H9 (cell line): Measurements from ENCODE around the gene SH2D6. TPM values are rescaled to one million over a fixed set of nuclear protein-coding genes. Genes with fewer than 3 reads are reported as not detected.
A peak's percentile ranks its signal among the peaks of the same experiment; 100 is the strongest.

Experiments used
- DNase-seq: peaks from one replicate; pipeline ENCODE4 v3.0.0-alpha.2; 2017
- H2AFZ ChIP-seq: one replicate; pipeline ENCODE4 v1.6.1; 2013; ENCODE audit warnings: mild to moderate bottlenecking, low read length, control low read depth, moderate library complexity
- H2AK5ac ChIP-seq: 2 replicates; pipeline ENCODE4 v1.6.1; 2013; ENCODE audit warnings: low read length, control low read depth, mixed read lengths; ENCODE audit not compliant: insufficient read length
- H2BK120ac ChIP-seq: one replicate; pipeline ENCODE4 v1.6.1; 2013; ENCODE audit warnings: low read depth, mild to moderate bottlenecking, low read length, control low read depth, inconsistent platforms; ENCODE audit not compliant: poor library complexity, severe bottlenecking
- H2BK12ac ChIP-seq: 2 replicates; pipeline ENCODE4 v1.6.1; 2013; ENCODE audit warnings: low read length, control low read depth, mixed read lengths, low read depth; ENCODE audit not compliant: insufficient read length
- H2BK15ac ChIP-seq: 2 replicates; pipeline ENCODE4 v1.6.1; 2013; ENCODE audit warnings: low read depth, low read length, control low read depth
- H2BK20ac ChIP-seq: one replicate; pipeline ENCODE4 v1.6.1; 2013; ENCODE audit warnings: low read depth, mild to moderate bottlenecking, low read length, control low read depth, inconsistent platforms; ENCODE audit not compliant: poor library complexity, severe bottlenecking
- H2BK5ac ChIP-seq: 2 replicates; pipeline ENCODE4 v1.6.1; 2013; ENCODE audit warnings: low read length, control low read depth, mixed read lengths; ENCODE audit not compliant: insufficient read length
- H3K14ac ChIP-seq: 2 replicates; pipeline ENCODE4 v1.6.1; 2013; ENCODE audit warnings: low read length, control low read depth; ENCODE audit not compliant: insufficient read depth
- H3K18ac ChIP-seq: 2 replicates; pipeline ENCODE4 v1.6.1; 2013; ENCODE audit warnings: low read depth, mild to moderate bottlenecking, mixed read lengths, low read length, control low read depth; ENCODE audit not compliant: insufficient read length
- H3K23ac ChIP-seq: 2 replicates; pipeline ENCODE4 v1.6.1; 2013; ENCODE audit warnings: low read length, control low read depth, mixed read lengths, low read depth; ENCODE audit not compliant: insufficient read length
- H3K23me2 ChIP-seq: 2 replicates; pipeline ENCODE4 v1.6.1; 2013; ENCODE audit warnings: low read depth, mild to moderate bottlenecking, mixed read lengths, low read length, control low read depth; ENCODE audit not compliant: insufficient read length, poor library complexity, severe bottlenecking
- H3K27ac ChIP-seq: 2 replicates; pipeline ENCODE4 v1.5.1; 2013; ENCODE audit warnings: low read length, control low read depth, mixed read lengths, low read depth; ENCODE audit not compliant: insufficient read length
- H3K27me3 ChIP-seq: 2 replicates; pipeline ENCODE4 v1.6.1; 2013; ENCODE audit warnings: low read length, control low read depth, inconsistent platforms; ENCODE audit not compliant: insufficient read depth
- H3K4ac ChIP-seq: 2 replicates; pipeline ENCODE4 v1.6.1; 2013; ENCODE audit warnings: low read depth, mild to moderate bottlenecking, control low read depth, inconsistent platforms, low read length, moderate library complexity
- H3K4me1 ChIP-seq: 2 replicates; pipeline ENCODE4 v1.6.1; 2013; ENCODE audit warnings: low read length, control low read depth, inconsistent platforms; ENCODE audit not compliant: insufficient read depth
- H3K4me2 ChIP-seq: 2 replicates; pipeline ENCODE4 v1.6.1; 2013; ENCODE audit warnings: low read length, control low read depth, mixed read lengths; ENCODE audit not compliant: insufficient read length, insufficient read depth
- H3K56ac ChIP-seq: 2 replicates; pipeline ENCODE4 v1.6.1; 2013; ENCODE audit warnings: low read depth, mild to moderate bottlenecking, mixed read lengths, low read length, control low read depth; ENCODE audit not compliant: insufficient read length
- H3K79me1 ChIP-seq: 2 replicates; pipeline ENCODE4 v1.6.1; 2013; ENCODE audit warnings: low read depth, mild to moderate bottlenecking, moderate library complexity, low read length, control low read depth, inconsistent platforms; ENCODE audit not compliant: insufficient read depth, poor library complexity, severe bottlenecking
- H3K79me2 ChIP-seq: 2 replicates; pipeline ENCODE4 v1.6.1; 2013; ENCODE audit warnings: low read length, control low read depth, inconsistent platforms; ENCODE audit not compliant: insufficient read depth
- H3K9ac ChIP-seq: 2 replicates; pipeline ENCODE4 v1.6.1; 2013; ENCODE audit warnings: low read length, control low read depth, mixed read lengths; ENCODE audit not compliant: insufficient read length; ENCODE audit errors: extremely low read depth
- H3K9me3 ChIP-seq: one replicate; pipeline ENCODE4 v1.6.1; 2013; ENCODE audit warnings: low read depth, low read length, inconsistent platforms; ENCODE audit not compliant: control insufficient read depth
- H3T11ph ChIP-seq: one replicate; pipeline ENCODE4 v1.6.1; 2013; ENCODE audit warnings: mild to moderate bottlenecking, low read length, control low read depth, inconsistent platforms
- H4K20me1 ChIP-seq: one replicate; pipeline ENCODE4 v1.6.1; 2013; ENCODE audit not compliant: control insufficient read depth, insufficient read length, insufficient read depth
- H4K5ac ChIP-seq: 2 replicates; pipeline ENCODE4 v1.6.1; 2013; ENCODE audit warnings: low read depth, mild to moderate bottlenecking, mixed read lengths, low read length, control low read depth; ENCODE audit not compliant: insufficient read length
- H4K8ac ChIP-seq: replicated peaks from 2 replicates; pipeline ENCODE4 v1.6.1; 2013; ENCODE audit warnings: low read length, control low read depth, mixed read lengths, low read depth; ENCODE audit not compliant: insufficient read length
- H4K91ac ChIP-seq: 2 replicates; pipeline ENCODE4 v1.6.1; 2013; ENCODE audit warnings: low read depth, mild to moderate bottlenecking, moderate library complexity, mixed read lengths, low read length, control low read depth; ENCODE audit not compliant: insufficient read length
- H3K27ac Mint-ChIP-seq, 3 experiments: 2 replicates in 2 of 3; 3 replicates in 1 of 3; pipeline ENCODE4 v1.8.0; 2020 to 2021; ENCODE audit warnings: mixed read lengths in 3 of 3, mild to moderate bottlenecking in 1 of 3, moderate library complexity in 1 of 3
- H3K27me3 Mint-ChIP-seq: 2 replicates; pipeline ENCODE4 v1.8.0; 2021; ENCODE audit warnings: low read depth, mild to moderate bottlenecking, moderate library complexity, mixed read lengths
- H3K36me3 Mint-ChIP-seq, 3 experiments: 2 replicates in 2 of 3; 3 replicates in 1 of 3; pipeline ENCODE4 v1.8.0; 2020 to 2021; ENCODE audit warnings: low read depth in 3 of 3, mixed read lengths in 3 of 3; ENCODE audit not compliant: insufficient read depth in 1 of 3
- H3K4me1 Mint-ChIP-seq, 2 experiments: 2 replicates each; pipeline ENCODE4 v1.8.0; 2020; ENCODE audit warnings: mixed read lengths in 2 of 2
- H3K4me3 Mint-ChIP-seq, 2 experiments: 2 replicates in 1 of 2; 3 replicates in 1 of 2; pipeline ENCODE4 v1.8.0; 2020 to 2021; ENCODE audit warnings: mild to moderate bottlenecking in 2 of 2, mixed read lengths in 2 of 2, moderate library complexity in 1 of 2
- H3K9me3 Mint-ChIP-seq, 2 experiments: 2 replicates in 1 of 2; 3 replicates in 1 of 2; pipeline ENCODE4 v1.8.0; 2020; ENCODE audit warnings: mild to moderate bottlenecking in 2 of 2, mixed read lengths in 2 of 2, moderate library complexity in 1 of 2
- WGBS: extraction: QIAGEN DNeasy Blood & Tissue Kit; methylation state at CpG from one replicate; pipeline ENCODE4 v1.1.7; 2013; ENCODE audit warnings: missing lambda C conversion rate, low lambda C conversion rate, mixed read lengths; ENCODE audit not compliant: insufficient read length; ENCODE audit errors: extremely low coverage; 5-methylcytosine and 5-hydroxymethylcytosine counted together
- total RNA-seq: library from RNA; stranded (reverse); gene quantifications from 2 replicates; pipeline ENCODE4 v1.2.1, GENCODE V29; 2021
- TF ChIP-seq, protein P1 (sequence below): fragments of 200-600 bp; sonication (generic); conservative IDR thresholded peaks from 3 replicates; pipeline ENCODE4 v1.8.0; 2021; ENCODE audit warnings: antibody characterized with exemption, mild to moderate bottlenecking

The SH2D6 gene
- total RNA-seq, 1 experiment from 2014 or later = 0.61 TPM

DNA sequence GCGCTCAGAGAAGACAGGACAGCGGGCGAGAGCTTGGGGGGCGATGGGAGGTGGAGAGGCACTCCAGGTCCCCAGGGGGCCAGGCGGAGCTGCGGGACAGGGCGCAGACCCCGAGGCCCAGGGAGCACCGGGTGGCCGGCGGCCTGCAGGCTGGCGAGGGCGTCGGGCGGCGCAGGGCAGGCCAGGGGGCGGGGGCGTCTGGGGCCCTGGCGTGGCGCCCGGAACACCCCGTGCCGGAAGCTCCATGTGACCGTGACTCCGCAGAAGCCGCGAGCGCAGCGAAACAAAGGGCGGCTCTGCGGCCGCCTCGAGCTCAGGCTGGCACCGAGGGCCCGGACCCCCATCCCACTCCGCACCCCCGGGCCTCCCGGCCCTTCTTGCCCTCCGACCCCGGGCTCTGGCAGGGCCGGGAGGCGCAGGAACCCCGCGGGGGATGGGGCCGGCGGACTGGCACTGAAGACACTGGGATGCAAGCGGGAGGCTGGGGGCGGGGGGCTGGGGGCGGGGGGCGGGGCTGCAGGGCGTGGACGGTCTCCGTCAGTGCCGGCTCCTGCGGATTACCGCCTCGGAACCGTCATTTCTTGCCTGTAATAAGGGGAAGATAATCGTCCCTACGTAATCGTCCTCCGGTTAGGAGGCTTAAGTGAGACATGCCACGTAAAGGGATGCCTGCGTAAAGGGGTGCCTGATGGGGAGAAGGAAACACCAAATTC is 19.1 kb downstream of the SH2D6 start:
- no peaks in the 10 kb centered on the region; a peak in 2 of 5 replicates for H3K9me3 Mint-ChIP-seq
- H3K4me1 ChIP-seq = peaks cover 7% of the 10 kb centered on the region; the same call in 1 of the 2 replicates

More for the DNA sequence above, 19.1 kb downstream of the SH2D6 start:
- Histone ChIP-seq H2BK5ac (no peak overlapping the region), H3K56ac (no peak overlapping the region), H4K91ac (no peak overlapping the region), H2AFZ (no peak overlapping the region), H3K9ac (peak overlapping the region; percentile 5), H3K23ac (no peak overlapping the region), H3K18ac (peak overlapping the region; percentile 90), H2BK120ac (peak overlapping the region; percentile 82), H2AK5ac (no peak overlapping the region), H3T11ph (no peak overlapping the region), H3K79me2 (no peaks in the 10 kb centered on the region), H4K8ac (no peak overlapping the region), H2BK12ac (peak overlapping the region; percentile 77), H3K14ac (peak overlapping the region; percentile 95), H4K20me1 (no peaks in the 10 kb centered on the region), H4K5ac (no peak overlapping the region), H3K9me3 (no peaks in the 10 kb centered on the region), H3K27me3 (no peaks in the 10 kb centered on the region; the same call in 1 of the 2 replicates), H3K4ac (peak overlapping the region; percentile 12; the same call in 1 of the 2 replicates), H2BK15ac (no peak overlapping the region), H3K79me1 (no peaks in the 10 kb centered on the region), H3K23me2 (peaks cover 3% of the 10 kb centered on the region), H3K4me2 (peak overlapping the region; percentile 60), H3K27ac (no peak overlapping the region), H2BK20ac (no peak overlapping the region)
- peak overlapping the region; percentile 87 to 96 (median 89) for H3K27ac Mint-ChIP-seq
- peak; percentile 79 for DNase-seq
- WGBS = no CpG with 5 or more reads among the region's 64 CpGs
- H3K4me3 Mint-ChIP-seq = peak overlapping the region; percentile 59 to 80
- peaks cover 27 to 44% of the 10 kb centered on the region in 2 experiments for H3K4me1 Mint-ChIP-seq
- H3K27me3 Mint-ChIP-seq = peaks cover 18% of the 10 kb centered on the region
- TF ChIP-seq, protein P1, sequence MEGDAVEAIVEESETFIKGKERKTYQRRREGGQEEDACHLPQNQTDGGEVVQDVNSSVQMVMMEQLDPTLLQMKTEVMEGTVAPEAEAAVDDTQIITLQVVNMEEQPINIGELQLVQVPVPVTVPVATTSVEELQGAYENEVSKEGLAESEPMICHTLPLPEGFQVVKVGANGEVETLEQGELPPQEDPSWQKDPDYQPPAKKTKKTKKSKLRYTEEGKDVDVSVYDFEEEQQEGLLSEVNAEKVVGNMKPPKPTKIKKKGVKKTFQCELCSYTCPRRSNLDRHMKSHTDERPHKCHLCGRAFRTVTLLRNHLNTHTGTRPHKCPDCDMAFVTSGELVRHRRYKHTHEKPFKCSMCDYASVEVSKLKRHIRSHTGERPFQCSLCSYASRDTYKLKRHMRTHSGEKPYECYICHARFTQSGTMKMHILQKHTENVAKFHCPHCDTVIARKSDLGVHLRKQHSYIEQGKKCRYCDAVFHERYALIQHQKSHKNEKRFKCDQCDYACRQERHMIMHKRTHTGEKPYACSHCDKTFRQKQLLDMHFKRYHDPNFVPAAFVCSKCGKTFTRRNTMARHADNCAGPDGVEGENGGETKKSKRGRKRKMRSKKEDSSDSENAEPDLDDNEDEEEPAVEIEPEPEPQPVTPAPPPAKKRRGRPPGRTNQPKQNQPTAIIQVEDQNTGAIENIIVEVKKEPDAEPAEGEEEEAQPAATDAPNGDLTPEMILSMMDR = no peak
- no peaks in the 10 kb centered on the region for H3K36me3 Mint-ChIP-seq
